HepG2 (cell line): ENCODE measurements around the gene LRRC28. TPM values are rescaled to one million over a fixed set of nuclear protein-coding genes. Genes with fewer than 3 reads are reported as not detected.

Experiments used
- ADNP ChIP-seq: sonication (generic); formaldehyde crosslinking; IDR thresholded peaks from 2 replicates; pipeline ENCODE4 v1.4.0; 2020; ENCODE audit warnings: missing genetic modification reagents
- ELF3 ChIP-seq: IDR thresholded peaks from 2 replicates; pipeline ENCODE4 v1.6.1; 2016; ENCODE audit warnings: missing genetic modification reagents, missing compliant biosample characterization
- ERF ChIP-seq: IDR thresholded peaks from 2 replicates; pipeline ENCODE4 v1.6.1; 2018; ENCODE audit warnings: missing biosample characterization, missing genetic modification reagents
- FOXC1 ChIP-seq: sonication (generic); formaldehyde crosslinking; IDR thresholded peaks from 2 replicates; pipeline ENCODE4 v1.8.0; 2022; ENCODE audit warnings: mild to moderate bottlenecking, missing genetic modification reagents, borderline replicate concordance
- KDM4B ChIP-seq: sonication (generic); formaldehyde crosslinking; IDR thresholded peaks from 2 replicates; pipeline ENCODE4 v1.4.0; 2020; ENCODE audit warnings: missing genetic modification reagents
- KDM6A ChIP-seq: IDR thresholded peaks from 2 replicates; pipeline ENCODE4 v1.6.1; 2016; ENCODE audit warnings: low read depth
- MTF1 ChIP-seq: sonication (generic); formaldehyde crosslinking; IDR thresholded peaks from 2 replicates; pipeline ENCODE4 v1.5.0; 2020; ENCODE audit warnings: missing genetic modification reagents
- NFYB ChIP-seq: sonication (generic); formaldehyde crosslinking; IDR thresholded peaks from 2 replicates; pipeline ENCODE4 v1.4.0; 2020; ENCODE audit warnings: missing genetic modification reagents
- NR2F1 ChIP-seq, 2 experiments: fragments of 450-650 bp in 1 of 2; formaldehyde crosslinking in 1 of 2; IDR thresholded peaks; 2 replicates each; pipeline versions ENCODE4 v1.5.0 to v1.6.1; 2016 to 2020; ENCODE audit warnings: mild to moderate bottlenecking in 1 of 2, missing compliant biosample characterization in 1 of 2, missing genetic modification reagents in 1 of 2, moderate library complexity in 1 of 2
- PRDM10 ChIP-seq: sonication (generic); formaldehyde crosslinking; IDR thresholded peaks from 2 replicates; pipeline ENCODE4 v1.4.0; 2020; ENCODE audit warnings: low read depth, missing genetic modification reagents
- RBM39 ChIP-seq: fragments of 200-400 bp; formaldehyde crosslinking; IDR thresholded peaks from one replicate; pipeline ENCODE4 v1.6.1; 2018; ENCODE audit warnings: antibody characterized with exemption, mild to moderate bottlenecking, low read depth, low read length; ENCODE audit not compliant: poor library complexity, severe bottlenecking
- STAT6 ChIP-seq: sonication (generic); formaldehyde crosslinking; IDR thresholded peaks from 2 replicates; pipeline ENCODE4 v1.4.0; 2020; ENCODE audit warnings: missing genetic modification reagents, mild to moderate bottlenecking, borderline replicate concordance
- TCF7L2 ChIP-seq: IDR thresholded peaks from 2 replicates; pipeline ENCODE4 v1.6.1; 2011; ENCODE audit warnings: mild to moderate bottlenecking, low read depth, low read length, moderate library complexity
- YEATS4 ChIP-seq: sonication (generic); formaldehyde crosslinking; IDR thresholded peaks from 2 replicates; pipeline ENCODE4 v1.4.0; 2020; ENCODE audit warnings: missing genetic modification reagents, borderline replicate concordance
- ZNF562 ChIP-seq: sonication (generic); formaldehyde crosslinking; IDR thresholded peaks from 2 replicates; pipeline ENCODE4 v1.8.0; 2022; ENCODE audit warnings: missing genetic modification reagents, borderline replicate concordance
- ZNF572 ChIP-seq: sonication (generic); formaldehyde crosslinking; IDR thresholded peaks from 2 replicates; pipeline ENCODE4 v1.5.1; 2020; ENCODE audit warnings: mild to moderate bottlenecking, missing genetic modification reagents
- ZNF607 ChIP-seq: sonication (generic); formaldehyde crosslinking; IDR thresholded peaks from 2 replicates; pipeline ENCODE4 v1.5.1; 2020; ENCODE audit warnings: missing genetic modification reagents, mild to moderate bottlenecking, borderline replicate concordance
- ZNF691 ChIP-seq: sonication (generic); formaldehyde crosslinking; IDR thresholded peaks from 2 replicates; pipeline ENCODE4 v1.4.0; 2020; ENCODE audit warnings: missing genetic modification reagents, low read depth, mild to moderate bottlenecking, borderline replicate concordance
- ZNF766 ChIP-seq: sonication (generic); formaldehyde crosslinking; IDR thresholded peaks from 2 replicates; pipeline ENCODE4 v1.5.0; 2020; ENCODE audit warnings: missing genetic modification reagents, borderline replicate concordance
- ZXDC ChIP-seq: sonication (generic); formaldehyde crosslinking; IDR thresholded peaks from 2 replicates; pipeline ENCODE4 v1.5.0; 2020; ENCODE audit warnings: mild to moderate bottlenecking, missing genetic modification reagents
- polyA plus RNA-seq, 8 experiments: library from polyadenylated mRNA; depleted of rRNA in 3 of 8; stranded (reverse) in 7 of 8; unstranded in 1 of 8; fragments of >200 nt; fragmentation: Illumina TruSeq in 4 of 8; extraction: Trizol in 4 of 8; gene quantifications; 2 replicates each; pipeline versions ENCODE4 v1.2.1 to v1.2.3, GENCODE V29; 2011 to 2016; ENCODE audit warnings: low read depth in 4 of 8, missing spikeins in 1 of 8, mixed read lengths in 1 of 8; ENCODE audit not compliant: insufficient read depth in 1 of 8
- total RNA-seq, 5 experiments: library from RNA; depleted of rRNA; stranded (reverse); fragments of >200 nt; fragmentation: Illumina TruSeq; extraction: Trizol; gene quantifications; 2 replicates each; pipeline ENCODE4 v1.2.3, GENCODE V29; 2016; ENCODE audit warnings: low read depth in 1 of 5

LRRC28 gene
- total and polyA plus RNA-seq, 2 of the 13 experiments (the other 11 are each of a cell fraction or from before 2014, with no cell fraction given), result 17.5 to 21.3 TPM

- TF ChIP-seq ZNF766 (CRISPR knock-in tag) (no peak), KDM4B (CRISPR knock-in tag) (no peak), ELF3 (CRISPR knock-in tag) (peak; percentile 35; the same call in 1 of the 2 replicates), ZXDC (no peak), KDM6A (CRISPR knock-in tag) (0 out of 2 replicates have a peak, but pooled peaks have one; percentile 25), ADNP (CRISPR knock-in tag) (no peak), ERF (CRISPR knock-in tag) (no peak), PRDM10 (CRISPR knock-in tag) (no peak), RBM39 (no peak), NR2F1 (CRISPR knock-in tag; IDR thresholded peaks at IDR 0.05) (peak; percentile 53 to 70; a peak in 3 of 4 replicates), YEATS4 (CRISPR knock-in tag) (peak; percentile 15; the same call in 1 of the 2 replicates), NFYB (CRISPR knock-in tag) (no peak), TCF7L2 (no peak), FOXC1 (CRISPR knock-in tag) (no peak), ZNF572 (CRISPR knock-in tag) (no peak), ZNF691 (CRISPR knock-in tag) (no peak), STAT6 (CRISPR knock-in tag) (no peak), ZNF607 (CRISPR knock-in tag) (no peak), MTF1 (CRISPR knock-in tag) (no peak), ZNF562 (no peak)
Measured at GRCh38 chr15:99385005-99385669, 133.9 kb downstream of the LRRC28 start (continued).
